Measurements from ENCODE around the gene RBM15B. TPM values are rescaled to one million over a fixed set of nuclear protein-coding genes. Genes with fewer than 3 reads are reported as not detected.

Gene RBM15B
- total RNA-seq, 1 donor from 2014 or later, result 34.3 TPM

GRCh38 chr3:51441282-51442030, 50.4 kb downstream of the RBM15B start:
- no peak for DNase-seq (ENCODE audit: low spot score)

GRCh38 chr3:51445544-51446280, 54.6 kb downstream of the RBM15B start:
- no peak for DNase-seq (ENCODE audit: low spot score)

Other genes starting within 250 kb of the RBM15B start
- gene MANF, start 6.0 kb upstream of the RBM15B start, total RNA-seq, result 90.4 TPM
- gene DCAF1, start 108.7 kb downstream of the RBM15B start, total RNA-seq, result 28.4 TPM
- 29.9 TPM for gene RAD54L2, start 147.4 kb downstream of the RBM15B start, total RNA-seq

Data from ureter (tissue), 1 donor.